ENCODE measurements around the gene DENND4C. TPM values are rescaled to one million over a fixed set of nuclear protein-coding genes. Genes with fewer than 3 reads are reported as not detected.

DENND4C gene
- polyA plus RNA-seq, 1 of the 3 experiments (the other 2 are of a cell fraction), result 7.5 TPM

DNA sequence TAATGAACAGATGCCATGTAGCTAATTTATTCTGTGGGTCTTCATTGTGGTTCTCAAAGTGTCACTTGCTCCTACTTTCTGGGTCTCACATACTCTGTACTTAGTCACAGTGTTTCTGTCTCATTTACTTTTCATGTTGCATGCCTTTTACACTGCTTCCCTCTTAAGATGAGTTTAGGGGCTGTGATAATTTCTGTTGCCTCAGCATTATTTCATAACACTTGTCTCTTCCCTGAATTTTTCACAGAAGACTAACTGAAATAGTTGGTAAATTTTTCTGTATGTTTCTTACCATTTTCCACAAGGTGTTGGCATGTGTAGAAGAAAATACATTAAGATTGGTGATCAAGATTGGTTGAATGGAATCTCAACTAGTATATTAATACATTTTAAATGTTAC lies 59.6 kb downstream of the DENND4C start:
- TF ChIP-seq FOXM1 (IDR thresholded peaks at IDR 0.05; ENCODE audit: low read depth), result no peak
- TF ChIP-seq, protein P1, sequence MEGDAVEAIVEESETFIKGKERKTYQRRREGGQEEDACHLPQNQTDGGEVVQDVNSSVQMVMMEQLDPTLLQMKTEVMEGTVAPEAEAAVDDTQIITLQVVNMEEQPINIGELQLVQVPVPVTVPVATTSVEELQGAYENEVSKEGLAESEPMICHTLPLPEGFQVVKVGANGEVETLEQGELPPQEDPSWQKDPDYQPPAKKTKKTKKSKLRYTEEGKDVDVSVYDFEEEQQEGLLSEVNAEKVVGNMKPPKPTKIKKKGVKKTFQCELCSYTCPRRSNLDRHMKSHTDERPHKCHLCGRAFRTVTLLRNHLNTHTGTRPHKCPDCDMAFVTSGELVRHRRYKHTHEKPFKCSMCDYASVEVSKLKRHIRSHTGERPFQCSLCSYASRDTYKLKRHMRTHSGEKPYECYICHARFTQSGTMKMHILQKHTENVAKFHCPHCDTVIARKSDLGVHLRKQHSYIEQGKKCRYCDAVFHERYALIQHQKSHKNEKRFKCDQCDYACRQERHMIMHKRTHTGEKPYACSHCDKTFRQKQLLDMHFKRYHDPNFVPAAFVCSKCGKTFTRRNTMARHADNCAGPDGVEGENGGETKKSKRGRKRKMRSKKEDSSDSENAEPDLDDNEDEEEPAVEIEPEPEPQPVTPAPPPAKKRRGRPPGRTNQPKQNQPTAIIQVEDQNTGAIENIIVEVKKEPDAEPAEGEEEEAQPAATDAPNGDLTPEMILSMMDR (IDR thresholded peaks at IDR 0.05), result no peak
- no peak for TF ChIP-seq IRF3 (IDR thresholded peaks at IDR 0.05; ENCODE audit: low read depth, low read length)
- TF ChIP-seq YY1 (IDR thresholded peaks at IDR 0.05; ENCODE audit: low read depth), result no peak
- no peak for TF ChIP-seq SIN3A (IDR thresholded peaks at IDR 0.05; ENCODE audit: borderline replicate concordance, low read depth, low read length)
- TF ChIP-seq EZH2phosphoT487 (IDR thresholded peaks at IDR 0.05; ENCODE audit: borderline replicate concordance, low read depth), result no peak
- TF ChIP-seq RFX5 (IDR thresholded peaks at IDR 0.05; ENCODE audit: low read length), result no peak
- TF ChIP-seq, protein P2, sequence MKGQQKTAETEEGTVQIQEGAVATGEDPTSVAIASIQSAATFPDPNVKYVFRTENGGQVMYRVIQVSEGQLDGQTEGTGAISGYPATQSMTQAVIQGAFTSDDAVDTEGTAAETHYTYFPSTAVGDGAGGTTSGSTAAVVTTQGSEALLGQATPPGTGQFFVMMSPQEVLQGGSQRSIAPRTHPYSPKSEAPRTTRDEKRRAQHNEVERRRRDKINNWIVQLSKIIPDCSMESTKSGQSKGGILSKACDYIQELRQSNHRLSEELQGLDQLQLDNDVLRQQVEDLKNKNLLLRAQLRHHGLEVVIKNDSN (IDR thresholded peaks at IDR 0.05; ENCODE audit: borderline replicate concordance, low read depth), result no peak
- no peak for TF ChIP-seq RXRA (IDR thresholded peaks at IDR 0.05; ENCODE audit: borderline replicate concordance, low read depth)
- no peak for TF ChIP-seq TEAD4 (IDR thresholded peaks at IDR 0.05; ENCODE audit: borderline replicate concordance, insufficient read depth)
- no peak for TF ChIP-seq FOXJ3 (CRISPR knock-in tag; IDR thresholded peaks at IDR 0.05)
- no peak overlapping the region for H3K4me3 ChIP-seq (ENCODE audit: low read depth in 2 of 2, low read length in 1 of 2)
- peaks cover under 1% of the 10 kb centered on the region for H3F3A ChIP-seq (replicated peaks; ENCODE audit: insufficient read depth)
- H4K20me1 ChIP-seq (ENCODE audit: insufficient read depth), result peaks cover 7% of the 10 kb centered on the region; the same call in 1 of the 2 replicates
- H2AFZ ChIP-seq (ENCODE audit: low read depth), result no peak overlapping the region
- no peak for DNase-seq
- H3K9me3 ChIP-seq, result no peaks in the 10 kb centered on the region
- peaks cover 14 to 20% of the 10 kb centered on the region in 2 experiments for H3K36me3 ChIP-seq (replicated peaks in 1 of 2; ENCODE audit: control insufficient read depth in 1 of 2, insufficient read depth in 2 of 2, low read length in 1 of 2)
- CTCF ChIA-PET, result no interaction called here
- no peaks in the 10 kb centered on the region for H3K9me2 ChIP-seq
- no peak overlapping the region for H3K4me2 ChIP-seq
- no peak overlapping the region for H3K9ac ChIP-seq
- H3K27ac ChIP-seq (ENCODE audit: low read depth in 2 of 2, low read length in 1 of 2), result no peak overlapping the region
- no peaks in the 10 kb centered on the region for H3K4me1 ChIP-seq (ENCODE audit: control insufficient read depth in 1 of 2, insufficient read depth in 2 of 2, low read depth in 1 of 2, low read length in 1 of 2)
- peaks cover 14% of the 10 kb centered on the region for H3K79me2 ChIP-seq (ENCODE audit: insufficient read depth)
- POLR2A ChIA-PET, result no interaction called here
- H3K27me3 ChIP-seq (ENCODE audit: insufficient read depth), result no peaks in the 10 kb centered on the region

- no peak overlapping the region for H3K9ac ChIP-seq
- no peaks in the 10 kb centered on the region for H3K9me2 ChIP-seq
- no peak overlapping the region for H2AFZ ChIP-seq (ENCODE audit: low read depth)
- H3F3A ChIP-seq (replicated peaks; ENCODE audit: insufficient read depth), result no peaks in the 10 kb centered on the region
- no peak overlapping the region for H3K4me2 ChIP-seq
- no peaks in the 10 kb centered on the region for H3K9me3 ChIP-seq
- CTCF ChIA-PET, result interaction anchor here (0.9 kb wide), 1 partner anchor 108 kb away, joined by 3 read pairs; no protein-coding TSS in a partner anchor
- no peaks in the 10 kb centered on the region for H3K79me2 ChIP-seq (ENCODE audit: insufficient read depth)
- H3K27me3 ChIP-seq (ENCODE audit: insufficient read depth), result no peaks in the 10 kb centered on the region
- POLR2A ChIA-PET, result no interaction called here
- H4K20me1 ChIP-seq (ENCODE audit: insufficient read depth), result no peaks in the 10 kb centered on the region
- no peak for DNase-seq
- no peaks in the 10 kb centered on the region for H3K4me1 ChIP-seq (ENCODE audit: control insufficient read depth in 1 of 2, insufficient read depth in 2 of 2, low read depth in 1 of 2, low read length in 1 of 2)
- H3K36me3 ChIP-seq (replicated peaks in 1 of 2; ENCODE audit: control insufficient read depth in 1 of 2, insufficient read depth in 2 of 2, low read length in 1 of 2), result peaks cover 27 to 29% of the 10 kb centered on the region in 2 experiments
- WGBS (ENCODE audit: low lambda C conversion rate), result 96% methylated on average over 4 of the region's 4 CpGs
- H3K4me3 ChIP-seq (ENCODE audit: low read depth in 2 of 2, low read length in 1 of 2), result no peak overlapping the region
- no peak overlapping the region for H3K27ac ChIP-seq (ENCODE audit: low read depth in 2 of 2, low read length in 1 of 2)
- TF ChIP-seq NFIC (IDR thresholded peaks at IDR 0.05; ENCODE audit: borderline replicate concordance) (no peak), REST (IDR thresholded peaks at IDR 0.05; ENCODE audit: low read depth, low read length) (no peak), TAF1 (IDR thresholded peaks at IDR 0.05; ENCODE audit: borderline replicate concordance, low read depth, low read length) (no peak), ELF1 (IDR thresholded peaks at IDR 0.05) (no peak), MEF2A (IDR thresholded peaks at IDR 0.05; ENCODE audit: borderline replicate concordance, low read depth) (no peak), FOSL2 (IDR thresholded peaks at IDR 0.05; ENCODE audit: borderline replicate concordance, low read depth) (no peak), EP300 (IDR thresholded peaks at IDR 0.05; ENCODE audit: borderline replicate concordance in 1 of 2, low read depth in 1 of 2, low read length in 1 of 2) (no peak)
- TF ChIP-seq, protein P3, sequence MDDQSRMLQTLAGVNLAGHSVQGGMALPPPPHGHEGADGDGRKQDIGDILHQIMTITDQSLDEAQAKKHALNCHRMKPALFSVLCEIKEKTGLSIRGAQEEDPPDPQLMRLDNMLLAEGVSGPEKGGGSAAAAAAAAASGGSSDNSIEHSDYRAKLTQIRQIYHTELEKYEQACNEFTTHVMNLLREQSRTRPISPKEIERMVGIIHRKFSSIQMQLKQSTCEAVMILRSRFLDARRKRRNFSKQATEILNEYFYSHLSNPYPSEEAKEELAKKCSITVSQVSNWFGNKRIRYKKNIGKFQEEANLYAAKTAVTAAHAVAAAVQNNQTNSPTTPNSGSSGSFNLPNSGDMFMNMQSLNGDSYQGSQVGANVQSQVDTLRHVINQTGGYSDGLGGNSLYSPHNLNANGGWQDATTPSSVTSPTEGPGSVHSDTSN (IDR thresholded peaks at IDR 0.05), result no peak
- TF ChIP-seq, protein P4, sequence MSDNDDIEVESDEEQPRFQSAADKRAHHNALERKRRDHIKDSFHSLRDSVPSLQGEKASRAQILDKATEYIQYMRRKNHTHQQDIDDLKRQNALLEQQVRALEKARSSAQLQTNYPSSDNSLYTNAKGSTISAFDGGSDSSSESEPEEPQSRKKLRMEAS (IDR thresholded peaks at IDR 0.05; ENCODE audit: low read depth), result no peak
Measured at GRCh38 chr9:19294219-19294618, 63.7 kb downstream of the DENND4C start.

Data from SK-N-SH (cell line).